DND-41 (cell line): Measurements from ENCODE around the gene PRTG.

Source experiments
- CTCF ChIP-seq: IDR thresholded peaks from 2 replicates; pipeline ENCODE4 v1.5.1; 2012; ENCODE audit warnings: borderline replicate concordance, low read length, moderate library complexity, mild to moderate bottlenecking; ENCODE audit not compliant: poor library complexity, severe bottlenecking; ENCODE audit errors: extremely low read depth
- EZH2 ChIP-seq: IDR thresholded peaks from 3 replicates; pipeline ENCODE4 v1.6.1; 2012; ENCODE audit warnings: borderline replicate concordance, low read depth, mild to moderate bottlenecking, moderate library complexity, low read length, inconsistent platforms; ENCODE audit not compliant: severe bottlenecking

GRCh38 chr15:55613727-55614126, 129.2 kb downstream of the PRTG start:
- TF ChIP-seq CTCF (no peak), EZH2 (no peak)
